Measurements from ENCODE around the gene SMURF1.

SMURF1 gene

DNA sequence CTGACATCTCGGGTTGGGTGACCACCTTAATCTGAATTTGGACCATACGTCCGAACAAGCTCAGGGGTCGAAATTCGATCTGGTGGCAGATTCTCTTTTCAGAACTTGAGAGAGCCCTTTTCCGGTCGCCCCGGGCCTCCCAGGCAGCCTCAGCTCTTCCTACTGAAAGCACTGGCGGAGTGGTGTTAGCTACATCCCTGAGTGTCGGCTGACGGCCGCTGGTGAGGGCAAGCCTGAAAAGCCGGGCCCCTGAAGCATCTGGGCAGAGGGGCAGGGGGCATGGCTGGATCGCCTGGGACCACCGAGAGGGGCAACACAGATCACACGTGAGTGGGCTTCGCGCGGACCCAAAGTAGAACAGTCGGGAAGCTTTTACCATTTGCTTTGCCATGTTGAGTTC, 116.1 kb downstream of the SMURF1 start:
- DNase-seq = no peak

DNA sequence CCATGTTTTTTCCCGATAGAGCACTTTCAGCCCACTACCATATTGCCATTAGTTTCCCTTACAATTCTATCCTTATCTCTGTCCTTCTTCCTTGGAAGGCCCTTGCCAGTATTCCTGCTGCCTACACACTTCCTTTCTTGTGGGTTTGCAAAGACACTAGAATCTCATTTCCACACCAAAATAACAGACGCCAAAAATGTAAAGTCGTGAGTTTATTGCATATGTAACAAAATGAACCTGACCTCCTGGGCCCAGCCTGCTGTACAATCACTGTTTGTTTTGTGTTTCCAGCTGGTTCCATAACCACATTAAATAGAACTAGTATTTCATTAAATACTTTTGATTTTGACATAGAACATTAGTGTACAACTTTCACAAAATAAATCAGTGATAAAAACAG, 116.7 kb downstream of the SMURF1 start:
- DNase-seq = no peak

DNA sequence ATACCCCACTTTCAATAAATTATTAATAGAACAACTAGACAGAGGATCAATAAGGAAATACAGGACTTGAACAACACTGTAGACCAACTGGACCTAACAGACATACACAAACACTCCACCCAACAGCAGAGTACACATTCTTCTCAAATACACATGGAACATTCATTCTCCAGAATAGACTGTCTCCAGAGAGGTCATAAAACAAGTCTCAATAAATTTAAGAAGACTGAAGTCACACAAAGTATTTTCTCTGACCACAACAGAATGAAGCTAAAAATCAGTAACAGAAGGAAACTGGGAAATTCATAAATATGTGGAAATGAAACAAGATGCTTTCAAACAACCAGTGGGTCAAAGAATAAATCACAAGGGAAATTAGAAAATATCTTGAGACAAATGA, 119.8 kb downstream of the SMURF1 start:
- no peak for DNase-seq

DNA sequence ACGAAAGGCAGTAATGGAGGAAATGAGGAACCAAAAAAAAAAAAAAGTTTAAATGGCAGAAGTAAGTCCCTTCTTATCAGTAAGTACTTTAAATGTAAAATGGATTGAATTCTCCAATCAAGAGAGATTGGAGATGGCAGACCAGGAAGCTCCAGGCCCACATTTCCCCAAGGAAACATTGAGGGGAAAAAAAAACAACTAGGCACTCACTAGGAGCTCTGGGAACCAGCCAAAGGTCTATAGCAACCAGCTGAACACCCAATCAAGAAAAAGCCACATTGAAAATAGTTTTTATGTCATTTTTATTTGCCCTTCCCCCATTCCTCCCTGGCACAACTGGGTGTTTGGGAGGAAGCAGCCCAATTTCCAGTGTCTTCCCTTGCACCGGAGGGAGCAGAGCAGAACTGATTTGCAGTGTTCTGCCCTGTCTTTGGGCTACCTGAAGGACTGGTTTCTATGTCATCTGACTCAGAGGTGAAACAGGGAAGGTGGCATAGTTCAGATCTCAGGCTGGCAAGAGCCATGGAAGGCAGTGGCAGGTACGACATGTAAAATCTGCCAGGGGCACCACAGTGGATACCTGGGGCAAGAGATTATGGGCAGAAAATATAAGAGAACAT, 121.9 kb downstream of the SMURF1 start:
- no peak for DNase-seq

DNA sequence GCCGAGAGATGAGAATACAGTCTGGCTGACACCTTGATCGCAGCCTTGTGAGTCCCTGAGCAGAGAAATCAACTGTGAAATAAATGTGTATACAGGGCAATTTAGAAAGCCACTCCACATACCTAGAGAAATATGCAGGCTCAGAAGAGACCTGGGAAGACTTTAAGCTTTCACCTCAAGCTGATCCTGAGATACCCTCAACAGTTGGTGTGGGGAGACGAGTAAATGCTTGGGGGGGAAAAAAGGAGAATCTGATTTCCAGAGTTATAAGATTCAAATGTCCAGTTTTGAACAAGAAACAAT, 123.5 kb downstream of the SMURF1 start:
- DNase-seq = no peak

DNA sequence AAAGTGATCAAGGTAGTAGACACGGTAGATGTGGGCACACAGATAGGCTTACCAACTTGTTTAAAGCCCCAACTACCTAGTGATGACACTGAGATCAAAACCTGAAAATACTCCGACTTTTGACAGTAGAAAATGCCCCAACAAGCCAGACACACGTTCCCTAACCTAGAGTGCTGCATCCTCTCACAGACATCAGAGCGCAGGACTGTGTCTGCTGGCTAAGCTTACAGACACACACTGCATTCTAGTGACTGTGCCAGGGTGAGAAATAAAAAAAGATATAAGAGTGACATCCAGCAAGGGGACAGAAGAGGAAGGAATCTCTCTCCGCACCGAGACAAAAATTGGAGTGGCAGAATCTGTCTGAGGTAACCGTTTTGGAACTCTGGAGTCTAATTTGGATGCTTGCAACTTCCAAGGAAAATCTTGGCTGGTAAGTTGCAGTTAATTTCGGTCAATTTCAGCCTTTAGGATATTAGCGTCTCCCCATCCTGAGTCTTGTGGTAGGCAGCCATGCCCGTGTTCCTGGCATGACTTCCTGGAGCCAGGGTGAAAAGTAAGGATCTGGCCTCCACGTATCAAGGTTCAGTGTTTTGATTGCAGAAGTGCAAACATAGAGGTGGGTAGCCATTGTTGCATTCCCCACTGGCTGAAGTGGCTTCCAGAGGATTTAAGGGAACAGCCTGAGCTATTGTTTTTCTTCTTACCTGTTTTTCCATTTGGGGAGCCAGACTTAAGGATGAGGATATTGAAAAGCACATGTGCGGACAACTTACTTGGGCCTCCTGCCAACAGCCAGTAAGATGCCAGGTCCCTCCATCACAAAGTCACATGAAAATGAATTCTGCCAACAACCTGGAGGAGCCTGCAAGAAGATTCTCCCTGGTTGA, 124.1 kb downstream of the SMURF1 start:
- DNase-seq = no peak

DNA sequence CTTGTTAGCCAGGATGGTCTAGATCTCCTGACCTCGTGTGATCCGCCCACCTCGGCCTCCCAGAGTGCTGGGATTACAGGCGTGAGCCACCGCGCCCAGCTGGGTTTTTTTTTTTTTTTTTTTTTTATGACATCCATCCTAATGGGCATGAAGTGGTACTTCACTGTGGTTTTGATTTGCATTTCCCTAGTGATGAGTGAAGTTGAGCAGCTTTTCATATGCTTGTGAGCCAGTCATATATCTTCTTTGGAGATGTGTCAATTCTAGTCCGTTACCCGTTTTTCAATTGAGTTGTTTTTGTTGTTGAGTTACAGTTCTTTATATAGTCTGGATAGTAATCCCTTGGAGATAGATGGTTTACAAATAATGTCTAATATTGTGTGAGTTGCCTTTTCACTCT, 127.7 kb downstream of the SMURF1 start:
- no peak for DNase-seq

DNA sequence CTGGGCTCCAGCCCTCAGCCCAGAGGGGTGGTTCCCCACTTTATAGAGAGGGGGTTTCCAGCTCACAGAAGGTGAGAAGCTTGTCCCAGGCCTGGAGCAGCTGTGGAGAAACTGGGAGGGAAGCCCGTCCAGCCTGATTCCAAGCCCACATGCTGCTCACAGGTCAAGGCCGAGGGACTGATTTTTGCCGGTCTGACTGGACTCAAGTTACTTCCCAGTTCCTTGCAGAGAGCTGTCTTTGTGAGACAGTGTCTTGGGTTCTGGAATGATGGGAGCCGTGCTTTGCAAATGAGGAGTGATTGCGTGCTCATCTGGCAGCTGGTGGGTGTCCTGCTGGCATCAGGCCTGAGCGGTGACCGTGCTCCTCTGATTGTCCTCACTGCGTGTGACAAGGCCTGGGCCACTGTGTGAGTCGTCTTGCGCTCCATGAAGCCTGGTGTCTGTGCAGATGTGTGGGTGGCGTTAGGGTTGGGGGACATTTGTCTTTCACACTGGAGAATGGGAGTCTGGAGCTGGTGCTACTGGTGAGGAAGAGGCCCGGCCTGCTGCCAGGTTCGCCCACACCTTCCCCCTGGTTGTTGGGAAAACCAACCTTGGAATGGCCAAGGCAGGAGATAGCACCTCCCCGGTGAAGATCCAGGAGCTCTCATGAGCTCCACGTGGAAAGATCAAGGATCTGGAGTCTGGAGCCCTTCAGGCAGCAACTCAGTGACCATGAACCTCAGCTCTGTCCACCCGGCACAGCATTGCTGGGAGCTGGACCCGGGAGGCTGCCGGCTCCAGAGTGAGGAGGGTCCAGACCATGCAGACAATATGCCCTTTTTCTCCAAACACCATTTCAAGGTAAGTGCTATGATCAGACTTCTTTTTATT, 129.6 kb downstream of the SMURF1 start:
- DNase-seq = no peak

DNA sequence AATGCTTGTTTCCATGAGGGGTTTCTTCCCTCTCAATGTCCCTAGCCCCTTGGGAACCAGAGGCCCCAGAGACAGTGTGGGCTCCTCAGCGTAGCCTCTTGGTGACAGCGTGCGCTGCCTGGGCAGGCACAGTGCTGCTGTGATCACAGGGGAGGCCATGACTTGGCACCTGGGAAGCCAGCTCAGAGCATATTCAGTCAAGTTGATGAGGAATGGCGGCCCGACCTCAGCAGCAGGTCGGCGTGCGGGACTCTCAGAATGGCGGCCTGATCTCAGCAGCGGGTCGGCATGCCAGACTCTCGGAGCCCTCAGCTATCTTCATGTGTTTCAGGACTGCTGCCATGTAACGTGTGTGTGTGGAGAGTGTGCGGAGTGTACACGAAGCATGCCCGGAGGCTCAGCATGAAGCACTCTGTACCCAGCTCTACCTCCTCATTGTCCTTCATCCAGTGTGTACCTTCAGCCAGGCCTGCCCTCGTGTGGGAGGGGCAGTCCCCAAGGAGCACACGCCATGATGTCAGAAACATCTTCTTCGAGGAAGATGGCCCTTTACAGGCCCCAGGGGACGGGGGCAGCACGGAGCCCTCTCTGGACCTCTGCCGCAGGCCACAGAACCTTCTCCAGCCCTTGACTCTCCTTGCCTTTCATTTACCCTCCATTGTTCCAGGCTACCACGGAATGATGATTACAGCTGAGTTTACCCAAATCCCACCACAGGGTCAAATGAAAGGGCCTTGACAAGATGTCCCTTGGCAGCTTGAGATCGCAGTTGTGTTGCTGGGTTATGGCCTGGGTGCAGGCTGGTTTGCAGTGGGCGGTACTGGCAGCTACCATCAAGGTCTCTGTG, 130.4 kb downstream of the SMURF1 start:
- no peak for DNase-seq

DNA sequence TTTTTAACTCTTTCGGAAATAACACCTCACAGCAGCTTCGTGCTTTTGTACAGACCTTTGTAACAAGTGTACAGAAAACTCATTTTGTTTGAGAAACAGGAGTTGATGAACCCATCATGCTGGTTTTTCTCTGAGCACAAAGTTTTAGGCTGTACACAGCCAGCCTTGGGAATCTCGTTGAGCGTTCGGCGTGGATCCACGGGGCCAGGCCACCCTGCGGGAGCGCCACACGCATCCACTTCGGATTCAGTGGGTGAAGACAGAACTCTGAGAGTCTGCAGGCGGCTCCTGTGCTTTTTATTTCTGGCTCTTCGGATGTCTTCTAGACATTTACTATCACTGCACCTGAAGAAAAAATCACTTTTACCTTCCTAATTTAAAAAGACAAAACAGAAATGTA, 131.2 kb downstream of the SMURF1 start:
- DNase-seq = no peak

DNA sequence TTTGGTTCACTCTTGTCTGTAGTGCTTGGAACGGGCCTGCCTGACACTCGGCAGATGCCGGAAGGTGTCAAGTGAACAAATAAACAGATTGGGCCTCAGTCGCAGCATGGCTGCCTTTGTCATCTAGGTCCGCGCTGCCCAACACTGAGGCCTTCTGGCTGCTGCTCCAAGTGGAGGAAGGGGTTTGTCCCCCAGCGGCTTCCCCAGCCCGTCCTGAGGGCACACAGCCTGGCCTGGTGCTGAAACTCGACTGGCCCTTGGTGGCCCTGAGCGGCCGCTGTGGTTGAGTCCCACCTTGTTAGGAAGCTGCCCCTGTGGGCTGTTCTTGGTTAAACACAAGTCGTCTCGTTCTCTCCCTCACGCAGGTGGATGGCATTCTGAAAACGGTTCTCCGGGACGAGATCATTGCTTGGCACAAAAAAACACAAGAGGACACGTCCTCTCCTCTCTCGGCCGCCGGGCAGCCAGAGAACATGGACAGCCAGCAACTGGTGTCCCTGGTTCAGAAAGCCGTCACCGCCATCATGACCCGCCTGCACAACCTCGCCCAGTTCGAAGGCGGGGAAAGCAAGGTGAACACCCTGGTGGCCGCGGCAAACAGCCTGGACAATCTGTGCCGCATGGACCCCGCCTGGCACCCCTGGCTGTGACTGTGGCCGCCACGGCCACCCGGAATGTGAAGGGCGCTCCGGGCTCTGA, 132.1 kb downstream of the SMURF1 start:
- DNase-seq = no peak

DNA sequence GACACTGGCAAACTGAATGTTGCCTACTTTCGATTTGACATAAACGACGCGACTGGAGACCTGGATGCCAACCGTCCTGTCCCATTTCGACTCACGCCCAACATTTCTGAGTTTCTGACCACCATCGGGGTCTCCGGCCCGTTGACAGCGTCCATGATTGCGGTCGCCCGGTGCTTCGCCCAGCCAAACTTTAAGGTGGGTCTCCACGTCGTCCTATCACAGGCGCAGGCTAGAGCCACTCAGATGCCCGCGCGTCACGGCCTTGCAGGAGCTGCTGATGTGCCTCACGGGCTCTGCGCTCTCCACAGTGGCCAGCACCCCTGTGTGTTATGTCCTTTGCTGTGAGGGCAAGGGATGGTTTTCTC, 132.6 kb downstream of the SMURF1 start:
- no peak for DNase-seq

DNA sequence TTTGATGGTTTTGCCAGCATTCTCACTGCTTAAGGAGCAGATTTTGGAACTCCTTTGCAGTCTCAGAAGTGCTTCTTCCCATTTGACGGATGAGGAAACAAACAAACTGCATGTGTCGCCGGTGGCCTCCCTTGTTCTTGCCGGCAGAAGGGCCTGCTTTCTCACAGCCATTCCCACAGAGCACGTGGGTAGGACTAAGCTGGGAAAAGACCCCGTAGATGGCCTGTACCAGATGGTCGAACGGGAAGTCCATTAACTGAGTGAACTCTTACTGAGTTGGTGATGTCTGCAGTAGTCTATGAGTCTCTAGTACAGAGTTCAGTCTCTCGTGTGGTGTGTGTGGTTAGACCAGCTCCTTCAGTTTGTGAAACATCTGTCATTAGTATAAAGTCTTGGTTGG, 133.6 kb downstream of the SMURF1 start:
- no peak for DNase-seq

DNA sequence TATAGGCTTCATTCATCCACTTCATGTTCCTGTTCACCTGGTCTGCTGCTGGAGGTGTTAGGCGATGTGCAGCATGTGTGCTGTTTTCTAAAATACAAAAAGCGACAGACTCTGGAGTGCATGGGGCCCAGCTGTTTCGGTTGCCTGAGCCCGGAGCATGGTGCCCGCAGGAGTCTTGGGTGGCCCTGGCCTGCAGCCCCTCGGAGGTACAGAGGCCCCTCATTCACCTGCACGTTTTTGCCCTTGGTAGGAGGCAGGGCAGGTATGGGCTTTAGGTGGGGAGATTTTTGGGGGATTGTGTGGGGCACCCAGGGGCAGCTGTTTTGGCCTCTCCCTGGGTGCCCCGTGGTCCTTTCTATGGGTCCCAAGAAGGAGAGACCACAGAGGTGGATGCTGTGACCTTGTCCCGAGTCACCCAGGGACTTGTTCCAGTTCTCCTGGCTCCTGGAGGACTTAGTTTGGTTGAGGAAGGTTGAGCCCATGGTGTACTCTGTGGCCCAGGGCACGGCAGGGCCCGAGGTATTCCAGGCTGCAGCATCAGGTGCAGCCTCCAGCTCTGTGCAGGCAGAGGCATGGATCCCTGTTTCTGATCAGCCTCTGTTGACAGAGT, 134.9 kb downstream of the SMURF1 start:
- DNase-seq = no peak

DNA sequence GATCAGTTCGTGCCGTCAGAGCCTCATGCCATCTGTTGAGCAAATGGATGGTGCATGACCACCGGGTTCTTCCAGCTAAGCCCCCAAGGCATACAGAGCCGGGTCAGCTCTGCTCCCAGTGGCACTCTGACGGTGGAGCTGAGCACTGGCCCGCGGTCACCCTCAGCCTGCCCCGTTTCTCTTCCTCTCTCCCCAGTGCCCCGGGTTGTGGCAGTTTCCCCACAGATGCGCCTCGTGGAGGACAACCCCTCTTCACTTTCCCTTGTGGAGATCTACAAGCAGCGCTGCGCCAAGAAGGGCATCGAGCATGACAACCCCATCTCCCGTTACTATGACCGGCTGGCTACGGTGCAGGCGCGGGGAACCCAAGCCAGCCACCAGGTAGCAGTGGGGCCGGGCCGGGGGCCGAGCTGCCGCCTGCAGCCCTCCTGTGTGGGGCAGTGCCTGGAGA, 135.7 kb downstream of the SMURF1 start:
- no peak for DNase-seq

DNA sequence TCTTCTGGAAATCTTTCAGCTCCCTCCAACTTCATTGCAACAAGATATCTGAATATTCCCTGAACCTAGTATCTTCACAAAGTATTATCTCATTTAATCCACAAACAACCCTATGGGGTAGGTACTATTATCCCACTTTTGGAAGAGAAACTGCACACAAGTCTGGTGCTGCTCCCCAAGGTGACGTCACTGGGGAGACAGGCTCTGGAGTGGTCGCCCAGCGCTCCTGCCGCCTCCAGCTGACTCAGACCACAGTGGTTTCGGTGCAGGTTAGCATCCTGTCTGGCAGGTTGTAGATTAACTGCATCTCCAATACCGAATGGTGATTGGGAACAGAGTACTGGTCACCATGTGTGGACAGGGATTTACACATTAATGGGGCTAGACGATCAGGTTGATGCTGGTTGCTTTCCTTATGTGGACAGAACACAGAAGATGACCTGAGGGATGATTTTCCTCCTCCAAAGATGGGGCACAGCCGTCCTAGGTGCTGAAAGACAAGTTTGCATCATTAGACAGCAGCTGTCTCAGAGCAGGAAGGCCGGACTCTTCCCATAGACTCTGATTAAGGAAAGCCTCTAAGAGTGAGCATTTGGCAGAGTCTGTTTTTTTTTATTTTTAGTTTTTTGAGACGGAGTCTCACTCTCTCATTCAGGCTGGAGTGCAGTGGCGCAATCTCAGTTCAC, 137.0 kb downstream of the SMURF1 start:
- no peak for DNase-seq

DNA sequence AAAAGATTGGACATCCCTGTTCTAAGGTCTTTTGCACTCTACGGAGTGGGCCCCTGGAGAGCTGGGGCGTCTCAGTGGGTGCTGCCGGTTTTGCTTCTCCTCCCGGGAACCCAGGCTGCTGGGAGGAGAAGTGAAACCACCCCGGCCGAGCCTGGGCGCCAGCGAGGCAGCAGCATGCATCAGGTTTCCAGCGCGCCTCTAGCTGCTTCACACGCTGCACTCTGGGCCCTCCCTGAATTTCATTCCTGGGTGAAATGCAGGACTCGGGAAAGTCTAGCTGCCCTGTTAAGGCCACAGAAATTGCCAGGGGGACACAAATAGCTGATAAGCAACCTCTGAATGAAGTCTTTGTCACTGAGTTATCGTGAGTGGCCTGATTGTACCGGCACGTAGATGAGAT, 138.1 kb downstream of the SMURF1 start:
- no peak for DNase-seq

DNA sequence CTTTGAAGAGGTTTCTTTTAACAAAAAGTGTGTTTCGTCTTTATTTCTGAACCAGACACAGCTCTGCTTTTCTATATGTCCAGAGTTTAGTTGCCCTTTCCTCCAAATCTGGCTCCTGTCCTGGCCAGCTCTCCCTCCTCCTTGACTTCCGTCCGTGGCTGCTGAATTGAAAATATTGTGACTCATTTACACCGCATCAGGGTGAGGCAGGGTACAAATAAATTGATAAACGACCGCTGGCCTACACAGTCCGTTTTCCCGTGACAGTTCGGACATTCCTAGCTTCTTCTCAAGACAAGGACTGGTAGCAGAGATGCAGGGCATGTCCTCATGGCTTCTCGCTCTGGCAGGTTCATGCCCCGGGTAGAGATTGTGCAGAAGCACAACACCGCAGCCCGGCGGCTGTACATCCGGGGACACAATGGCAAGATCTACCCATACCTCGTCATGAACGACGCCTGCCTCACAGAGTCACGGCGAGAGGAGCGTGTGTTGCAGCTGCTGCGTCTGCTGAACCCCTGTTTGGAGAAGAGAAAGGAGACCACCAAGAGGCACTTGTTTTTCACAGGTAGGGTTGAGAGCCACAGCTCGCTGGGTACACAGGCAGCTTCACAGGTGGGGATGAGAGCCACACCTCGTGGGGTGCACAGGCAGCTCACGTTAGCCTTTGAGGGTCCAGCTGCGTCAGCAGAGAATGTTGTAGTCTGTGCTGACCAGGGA, 139.0 kb downstream of the SMURF1 start:
- no peak for DNase-seq

DNA sequence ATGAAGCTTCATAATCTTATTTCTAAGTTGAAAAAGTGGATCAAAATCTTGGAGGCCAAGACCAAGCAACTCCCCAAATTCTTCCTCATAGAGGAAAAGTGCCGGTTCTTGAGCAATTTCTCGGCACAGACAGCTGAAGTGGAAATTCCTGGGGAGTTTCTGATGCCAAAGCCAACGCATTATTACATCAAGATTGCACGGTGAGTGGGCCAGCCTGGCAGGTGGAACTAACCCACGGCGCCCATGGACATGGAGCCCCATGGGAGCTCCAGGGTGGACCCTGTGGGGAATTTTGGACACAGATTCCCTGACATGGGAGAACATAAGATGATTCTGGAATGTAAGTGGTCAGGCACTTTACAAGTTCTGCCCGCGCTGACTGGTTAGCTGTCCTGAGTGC, 139.7 kb downstream of the SMURF1 start:
- no peak for DNase-seq

DNA sequence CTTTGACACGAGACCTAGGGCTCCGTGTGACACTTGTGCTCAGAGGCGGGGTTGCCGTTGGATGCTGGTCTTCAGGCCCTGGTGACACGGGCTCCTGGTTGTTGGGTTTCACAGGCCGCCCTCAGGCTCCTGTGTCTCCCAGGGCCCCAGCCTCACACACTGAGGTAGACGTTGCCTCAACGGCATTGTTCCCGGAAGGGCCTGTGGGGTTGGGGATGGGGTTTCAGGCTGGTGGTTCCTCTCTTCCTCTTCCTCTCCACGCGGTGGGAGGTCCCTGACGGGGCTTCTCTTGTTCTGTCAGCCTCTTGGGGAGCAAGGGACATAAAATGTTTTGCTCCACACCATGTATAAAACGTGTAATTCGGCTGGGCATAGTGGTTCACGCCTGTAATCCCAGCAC, 140.5 kb downstream of the SMURF1 start:
- no peak for DNase-seq

DNA sequence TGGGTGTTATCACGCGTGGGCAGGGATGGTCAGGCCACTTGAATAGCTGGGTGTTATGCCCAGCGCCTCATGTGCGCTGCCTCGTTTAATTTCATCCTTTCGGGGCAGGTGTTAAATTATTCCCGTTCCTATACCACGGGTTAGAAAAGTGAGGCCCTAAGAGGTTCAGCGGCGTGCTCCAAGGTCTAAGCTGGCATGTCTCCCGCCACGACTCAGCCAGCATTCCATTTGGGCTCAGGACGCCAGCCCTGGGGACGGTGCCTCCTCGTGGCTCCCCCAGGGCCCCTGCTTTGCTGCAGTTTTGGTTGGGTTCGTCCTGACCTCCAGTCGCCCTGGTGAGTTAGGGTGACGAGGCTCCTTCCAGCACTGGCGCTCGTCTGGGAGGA, 141.1 kb downstream of the SMURF1 start:
- DNase-seq = no peak
